ENCODE data around the gene AMOTL2.

The AMOTL2 gene

DNA sequence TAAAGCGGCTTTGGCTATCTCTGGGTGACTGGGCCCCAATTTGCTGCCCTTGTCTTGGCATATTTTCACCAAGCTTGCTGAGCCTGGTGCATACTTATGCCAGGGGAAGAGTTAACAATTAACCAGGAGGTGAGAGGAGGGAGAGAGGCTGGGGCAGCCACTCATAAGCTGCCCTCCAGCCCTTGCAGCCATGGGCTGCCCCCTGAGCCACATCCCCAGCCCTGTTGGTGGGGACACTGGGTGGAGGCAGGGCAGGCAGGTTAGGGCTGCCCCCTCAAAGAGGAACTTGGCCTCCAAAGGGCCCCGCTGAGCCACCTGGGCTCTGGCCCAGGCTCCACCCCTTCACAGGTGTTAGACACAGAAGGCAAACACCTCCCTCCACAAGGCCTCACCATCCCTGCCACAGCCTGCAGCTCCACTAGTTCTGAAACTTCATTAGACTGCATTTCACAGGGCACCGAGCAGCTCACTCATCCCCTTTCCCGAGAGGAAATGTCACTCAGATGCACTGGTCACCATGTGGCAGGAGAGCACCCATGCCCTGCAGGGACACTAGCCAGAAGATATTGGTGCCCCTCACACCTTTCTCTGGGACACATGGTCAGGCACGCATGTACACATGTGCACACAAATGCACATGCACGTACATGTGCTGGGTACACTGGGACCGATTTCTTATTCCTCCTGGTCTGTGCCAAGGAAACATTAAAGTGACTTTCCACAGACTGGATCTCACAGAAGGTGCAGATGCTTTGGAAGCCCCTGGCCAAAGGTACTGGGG, 20.2 kb downstream of the AMOTL2 start:
- in situ Hi-C loops (cut with MboI; ENCODE audit: low sequenced_read_pairs): no loop called here

DNA sequence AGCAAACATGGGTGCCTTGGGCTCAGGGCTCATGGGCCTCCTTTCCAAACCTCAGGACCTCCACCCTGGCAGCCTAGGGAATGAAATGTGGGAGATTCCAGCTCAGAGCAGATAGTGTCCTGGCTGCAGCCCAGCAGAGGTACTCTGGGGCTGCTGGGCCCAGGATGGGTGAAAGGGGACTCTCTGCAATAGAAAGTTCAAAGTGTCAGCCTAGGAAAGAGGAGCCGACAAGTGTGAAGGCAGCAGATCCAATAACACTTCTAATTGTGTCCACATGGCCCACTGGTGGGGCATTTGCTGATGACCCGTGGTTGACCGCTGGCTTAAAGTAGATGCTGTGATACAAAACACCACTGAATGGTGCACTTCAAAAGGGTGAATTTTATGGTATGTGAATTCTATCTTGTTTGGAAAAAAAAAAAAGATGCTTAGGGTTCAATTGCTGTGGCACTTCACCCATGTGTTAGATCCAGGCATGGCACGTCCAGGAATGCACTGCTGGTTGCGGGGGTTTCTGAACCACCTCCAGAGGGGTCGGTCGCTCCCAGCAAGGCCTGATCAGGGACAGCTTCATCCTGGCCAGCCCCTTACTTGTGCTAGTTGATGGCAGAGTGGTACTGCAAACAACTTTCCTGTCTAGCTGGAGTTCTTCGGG, 20.9 kb downstream of the AMOTL2 start:
- in situ Hi-C loops (cut with MboI; ENCODE audit: low sequenced_read_pairs): no loop called here

DNA sequence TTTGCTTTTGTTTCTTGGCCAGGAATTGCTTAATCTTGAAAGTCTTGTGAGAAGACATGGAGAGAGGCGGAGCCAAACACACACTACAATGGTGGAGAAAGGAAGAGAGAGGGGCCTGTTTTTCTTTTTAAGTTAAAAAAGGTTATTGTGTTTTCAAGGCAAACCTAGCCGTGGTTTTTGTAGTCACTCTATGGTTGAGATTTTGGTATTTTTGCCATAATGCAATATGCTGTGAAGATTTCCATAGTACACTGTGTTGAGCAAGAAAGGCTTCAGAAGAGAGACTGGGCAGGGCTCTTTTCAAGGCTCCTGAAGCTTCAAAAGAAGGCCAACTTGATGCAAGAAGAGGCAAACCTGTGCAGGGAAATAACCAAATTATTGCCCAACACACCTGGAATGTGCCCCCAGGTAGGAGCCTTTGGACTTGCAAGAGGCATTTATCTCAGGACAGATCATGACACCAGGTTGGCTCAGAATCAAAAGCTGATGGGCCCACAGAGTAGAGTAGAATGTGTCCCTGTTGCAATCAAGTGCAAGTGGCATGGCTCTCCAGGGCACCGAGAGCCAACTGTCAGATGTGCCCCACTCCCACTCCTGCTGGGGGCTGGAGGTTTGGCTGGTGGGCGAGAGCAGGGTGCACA, 22.1 kb downstream of the AMOTL2 start:
- in situ Hi-C loops (cut with MboI; ENCODE audit: low sequenced_read_pairs): no loop called here

DNA sequence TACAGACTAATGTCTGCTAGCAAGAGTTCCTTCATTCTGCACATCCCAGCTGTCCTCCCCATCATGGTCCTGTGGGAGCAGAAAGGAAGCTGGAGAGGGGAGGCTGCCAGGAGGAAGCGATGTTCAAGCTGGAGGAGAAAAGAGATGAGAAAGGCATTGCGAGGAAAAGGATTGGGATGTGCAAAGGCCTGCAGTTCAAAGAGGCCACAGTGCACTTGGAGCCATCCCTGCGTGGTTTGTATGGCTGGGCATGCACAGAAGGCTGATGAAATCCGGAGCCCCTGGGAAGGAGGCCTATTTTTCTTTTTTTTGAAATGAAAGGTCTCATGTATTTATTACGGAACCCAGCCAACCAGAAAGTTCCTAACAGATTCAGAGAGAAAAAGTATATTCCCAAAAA, 22.8 kb downstream of the AMOTL2 start:
- in situ Hi-C loops (cut with MboI; ENCODE audit: low sequenced_read_pairs): no loop called here

DNA sequence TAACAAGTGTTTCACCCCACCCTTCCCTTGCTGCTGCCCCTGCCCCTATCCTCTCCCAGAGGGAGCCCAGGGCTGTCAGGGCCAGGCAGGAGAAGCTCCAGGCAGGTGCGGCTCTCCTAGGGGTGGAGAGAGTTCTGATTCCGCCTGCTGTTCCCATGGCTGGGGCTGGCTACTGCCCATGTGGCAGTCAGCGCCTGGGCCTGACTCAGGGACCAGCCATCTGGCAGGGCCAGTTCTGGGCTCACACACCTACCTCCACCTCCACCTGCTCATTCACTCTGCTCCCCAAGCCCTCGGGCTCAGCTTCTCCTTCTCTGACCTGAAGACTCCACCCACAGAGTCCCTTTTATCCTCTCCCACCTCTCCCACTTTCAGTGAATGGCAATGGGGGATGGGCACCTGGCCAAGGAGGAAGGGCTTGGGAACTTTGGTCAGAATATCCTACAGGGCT, 23.4 kb downstream of the AMOTL2 start:
- in situ Hi-C loops (cut with MboI; ENCODE audit: low sequenced_read_pairs): no loop called here

DNA sequence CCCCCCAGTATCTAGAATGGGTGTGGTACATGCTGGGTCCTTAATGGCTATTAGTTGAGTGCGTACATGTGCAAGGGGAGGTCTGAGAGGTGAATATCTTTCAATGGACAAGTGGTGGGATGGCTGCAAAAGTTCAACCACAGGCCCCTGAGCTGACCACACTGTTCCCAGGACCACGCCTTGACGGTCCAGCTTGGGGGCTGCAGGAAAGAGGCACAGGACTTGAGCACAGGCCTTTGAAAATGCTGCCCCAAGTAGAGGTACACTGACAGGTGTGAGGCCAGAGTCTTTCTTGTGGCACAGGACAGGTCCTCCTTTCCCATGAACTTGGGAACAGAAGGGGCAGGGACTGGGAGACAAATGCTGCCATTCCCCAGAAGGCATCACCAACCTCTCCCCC, 24.0 kb downstream of the AMOTL2 start:
- in situ Hi-C loops (cut with MboI; ENCODE audit: low sequenced_read_pairs): no loop called here

DNA sequence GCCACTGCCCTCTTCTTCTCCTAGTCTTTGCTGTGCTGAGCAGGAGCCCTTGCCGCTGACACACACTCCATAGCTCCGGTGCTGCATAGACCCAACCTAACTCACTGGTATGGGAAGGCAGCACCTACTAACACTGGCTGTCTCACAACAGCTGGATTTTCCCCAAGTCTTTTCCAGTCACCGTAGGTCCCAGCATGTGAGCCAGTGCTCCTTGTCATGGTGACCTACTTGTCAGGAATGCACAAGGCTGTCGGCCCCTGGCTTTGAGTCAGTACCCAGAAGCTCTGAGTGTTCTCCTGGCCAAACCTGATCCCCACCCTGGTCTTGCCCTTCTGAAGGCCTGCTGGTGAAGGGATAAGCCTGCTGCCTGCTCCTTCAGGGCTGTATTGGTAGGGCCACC, 25.7 kb downstream of the AMOTL2 start:
- in situ Hi-C loops (cut with MboI; ENCODE audit: low sequenced_read_pairs): no loop called here

DNA sequence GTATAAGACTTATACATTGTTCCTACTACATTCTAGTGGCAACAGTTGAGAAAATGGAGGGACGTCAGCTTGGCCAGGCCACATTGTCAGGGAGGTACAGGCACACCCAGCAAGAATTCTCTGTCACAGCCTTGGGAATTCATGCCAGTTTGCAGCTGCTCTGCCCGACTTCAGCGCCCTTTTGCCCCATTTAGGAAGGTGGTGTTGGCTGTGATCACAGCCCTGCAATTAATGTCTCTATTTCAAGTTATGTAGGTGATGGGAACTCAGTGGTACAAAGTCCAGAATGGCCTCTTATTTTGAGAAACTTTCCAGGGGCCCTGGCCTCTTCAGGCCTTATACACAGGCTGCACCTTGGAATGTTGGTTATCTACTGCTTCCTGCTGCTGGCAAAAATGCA, 26.7 kb downstream of the AMOTL2 start:
- in situ Hi-C loops (cut with MboI; ENCODE audit: low sequenced_read_pairs): no loop called here

DNA sequence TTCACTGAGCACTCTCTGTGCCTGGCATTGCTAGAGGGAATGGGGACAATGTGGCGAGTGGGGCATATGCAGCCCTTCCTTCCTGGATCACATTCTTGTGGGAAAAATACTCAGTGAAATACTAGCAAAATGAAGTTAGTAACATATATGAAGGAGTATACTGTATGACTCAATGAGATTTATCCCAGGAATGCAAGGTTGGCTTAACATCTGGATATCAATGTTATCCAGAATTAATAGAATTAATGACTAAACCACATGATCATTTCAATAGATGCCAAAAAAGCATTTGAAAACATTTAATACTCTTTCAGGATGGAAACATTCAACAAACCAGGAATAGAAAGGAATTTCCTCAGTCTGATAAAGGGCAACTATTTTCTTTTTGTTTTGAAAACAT, 27.5 kb downstream of the AMOTL2 start:
- in situ Hi-C loops (cut with MboI; ENCODE audit: low sequenced_read_pairs): no loop called here

DNA sequence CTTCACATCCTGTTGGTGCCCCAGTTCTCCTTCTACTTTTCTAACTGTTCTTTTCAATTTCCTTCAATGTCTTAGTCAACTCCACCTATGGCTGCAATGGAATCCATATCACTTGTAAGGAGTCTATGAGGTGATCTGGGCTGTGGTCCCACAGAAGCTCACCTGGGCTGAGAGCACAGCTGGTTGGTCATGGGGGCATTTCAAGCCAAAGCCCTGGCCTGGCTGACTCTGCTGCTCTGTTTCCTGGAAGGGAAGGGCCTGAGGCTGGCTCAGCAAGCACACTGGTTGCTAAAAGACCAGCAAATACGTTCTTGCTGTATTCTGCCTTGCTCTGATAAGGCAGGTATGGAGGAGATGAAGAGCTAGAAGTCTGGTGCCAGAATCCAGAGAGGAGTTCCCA, 29.0 kb downstream of the AMOTL2 start:
- in situ Hi-C loops (cut with MboI; ENCODE audit: low sequenced_read_pairs): no loop called here

DNA sequence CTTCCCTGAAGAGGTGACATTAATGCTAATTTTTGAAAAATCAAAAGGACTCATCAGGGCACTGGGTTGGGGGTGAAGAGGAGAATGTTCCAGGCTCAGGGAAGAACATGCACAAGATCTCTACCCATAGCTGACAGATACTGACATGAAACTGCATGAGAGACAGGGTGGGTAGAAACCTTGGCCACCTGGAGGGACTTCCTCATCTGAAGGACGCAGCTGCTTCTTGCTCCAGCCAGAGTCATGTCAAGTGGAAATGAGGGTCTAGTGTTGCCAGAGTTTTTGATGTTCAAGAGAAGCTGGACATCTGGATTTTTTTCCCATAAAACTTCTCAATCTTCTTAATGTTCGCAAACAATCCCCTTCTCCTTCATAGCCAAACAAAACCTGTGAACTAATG, 29.7 kb downstream of the AMOTL2 start:
- in situ Hi-C loops (cut with MboI; ENCODE audit: low sequenced_read_pairs): no loop called here

DNA sequence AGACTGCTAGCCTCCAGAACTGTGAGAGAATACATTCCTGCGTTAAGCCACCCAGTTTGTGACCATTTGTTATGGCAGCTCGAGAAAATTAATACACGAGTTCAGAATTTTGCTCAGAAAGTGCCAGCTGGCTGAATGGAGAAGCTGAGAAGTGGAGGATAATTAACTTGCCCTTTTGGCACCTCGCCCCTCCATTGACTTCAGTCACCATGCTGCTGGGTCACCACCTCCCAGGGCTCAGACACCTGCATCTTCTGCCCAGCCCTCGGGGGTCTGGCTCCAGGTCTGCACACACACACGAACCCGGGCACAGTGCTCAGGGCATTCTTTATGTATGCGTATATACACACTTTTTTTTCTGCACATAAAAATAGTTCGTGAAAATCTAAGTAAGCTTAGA, 32.0 kb downstream of the AMOTL2 start:
- in situ Hi-C loops (cut with MboI; ENCODE audit: low sequenced_read_pairs): no loop called here

DNA sequence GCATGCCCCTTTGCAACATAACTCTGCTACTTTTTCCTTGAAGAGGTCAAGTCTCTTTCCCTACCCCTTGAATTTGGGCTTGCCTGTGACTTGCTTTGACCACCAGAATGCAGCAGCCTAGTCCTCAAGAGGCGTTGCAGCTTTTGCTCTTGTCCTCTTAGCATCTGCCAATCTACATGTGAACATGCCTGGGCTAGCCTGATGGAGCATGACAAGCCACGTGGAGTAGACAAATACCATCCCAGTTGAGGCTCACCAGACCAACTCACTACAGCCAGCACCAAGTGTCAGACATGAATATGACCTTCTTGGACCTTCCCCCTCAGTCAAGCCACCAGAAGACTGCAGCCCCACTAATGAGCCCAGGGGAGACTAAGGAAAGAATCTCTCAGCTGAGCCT, 32.9 kb downstream of the AMOTL2 start:
- in situ Hi-C loops (cut with MboI; ENCODE audit: low sequenced_read_pairs): no loop called here

DNA sequence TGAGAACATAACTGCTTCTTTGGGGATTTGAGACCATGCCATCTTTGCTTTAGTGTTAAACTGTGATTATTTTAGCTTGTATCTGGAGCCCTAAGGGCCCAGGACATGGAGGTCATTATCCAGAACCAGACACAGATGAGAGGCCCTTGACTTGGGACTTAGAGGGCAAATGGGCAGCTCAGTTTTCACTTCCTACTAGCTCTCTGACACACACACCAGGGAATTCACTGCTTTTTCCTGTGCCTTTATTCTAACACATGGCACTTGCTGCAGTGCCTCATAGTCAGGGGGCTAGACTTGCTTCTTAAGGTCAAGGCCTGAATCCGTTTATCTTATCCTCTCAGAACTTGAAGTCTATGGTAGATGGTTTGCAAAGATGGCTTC, 33.3 kb downstream of the AMOTL2 start:
- in situ Hi-C loops (cut with MboI; ENCODE audit: low sequenced_read_pairs): no loop called here

DNA sequence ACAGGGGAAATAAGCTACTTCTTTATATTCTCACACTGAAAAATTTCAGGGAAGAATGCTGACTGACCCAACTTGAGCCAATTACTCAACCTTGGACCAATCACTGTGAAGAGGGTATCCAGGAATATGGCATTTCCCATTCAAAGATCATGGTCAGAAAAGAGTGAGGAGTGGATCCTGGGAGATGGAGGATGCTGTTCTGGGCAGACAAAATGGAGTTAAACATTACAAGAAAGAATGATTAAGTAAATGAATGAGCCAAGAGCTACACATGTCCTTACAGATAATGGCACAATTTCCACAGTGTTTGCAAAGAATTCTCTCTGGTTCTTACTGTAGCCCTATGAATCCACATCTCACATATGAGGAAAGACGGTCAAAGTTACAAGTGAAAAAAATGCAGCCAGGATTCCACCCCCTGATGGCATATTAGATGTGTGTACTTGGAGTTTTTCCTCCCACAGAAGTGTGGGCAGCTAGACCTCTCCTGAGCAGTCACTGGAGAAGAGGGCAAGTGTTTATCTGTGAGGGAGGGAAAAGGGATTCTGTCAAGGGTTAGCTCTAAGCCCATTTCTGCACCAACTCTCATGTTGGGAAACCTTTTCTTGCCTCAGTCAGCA, 33.8 kb downstream of the AMOTL2 start:
- in situ Hi-C loops (cut with MboI; ENCODE audit: low sequenced_read_pairs): no loop called here

DNA sequence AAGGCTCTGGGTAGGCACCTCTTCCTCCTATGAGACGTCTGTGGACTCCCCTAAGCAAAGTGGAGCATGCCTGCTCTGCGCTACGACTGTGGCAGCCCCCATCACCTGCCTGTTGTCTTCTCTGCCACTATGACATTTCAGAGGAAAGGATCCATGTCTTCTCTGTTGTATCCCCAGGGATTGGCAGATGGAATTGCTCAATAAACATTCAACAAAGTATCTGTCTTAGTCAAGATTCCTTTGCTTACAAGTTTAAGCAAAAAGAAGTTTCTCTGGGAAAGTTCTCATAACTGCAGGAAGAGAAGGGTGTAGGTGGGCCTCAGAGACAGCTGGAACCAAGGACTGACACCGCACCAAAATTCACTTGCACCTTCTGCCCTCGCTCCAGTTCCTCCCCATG, 34.3 kb downstream of the AMOTL2 start:
- in situ Hi-C loops (cut with MboI; ENCODE audit: low sequenced_read_pairs): no loop called here

DNA sequence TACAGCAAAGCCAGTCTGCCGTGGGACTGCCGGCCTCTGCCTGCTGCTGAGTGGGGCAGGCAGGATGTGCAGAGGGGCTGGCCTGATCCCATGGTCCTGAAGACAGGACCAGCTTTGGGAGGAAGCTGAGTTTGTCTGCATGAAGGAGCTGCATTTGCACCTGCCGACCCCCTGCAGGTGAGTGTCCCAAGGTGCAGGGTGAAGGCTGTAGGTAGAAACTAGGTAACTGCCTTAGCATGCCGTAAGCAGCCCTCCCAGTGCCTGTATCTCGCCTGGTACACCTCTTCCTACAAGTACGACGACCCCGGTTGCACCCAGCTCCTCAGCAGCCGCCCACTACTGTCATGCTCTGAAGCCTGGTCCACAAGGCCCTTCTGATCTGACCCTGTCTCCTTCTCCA, 34.9 kb downstream of the AMOTL2 start:
- in situ Hi-C loops (cut with MboI; ENCODE audit: low sequenced_read_pairs): no loop called here

DNA sequence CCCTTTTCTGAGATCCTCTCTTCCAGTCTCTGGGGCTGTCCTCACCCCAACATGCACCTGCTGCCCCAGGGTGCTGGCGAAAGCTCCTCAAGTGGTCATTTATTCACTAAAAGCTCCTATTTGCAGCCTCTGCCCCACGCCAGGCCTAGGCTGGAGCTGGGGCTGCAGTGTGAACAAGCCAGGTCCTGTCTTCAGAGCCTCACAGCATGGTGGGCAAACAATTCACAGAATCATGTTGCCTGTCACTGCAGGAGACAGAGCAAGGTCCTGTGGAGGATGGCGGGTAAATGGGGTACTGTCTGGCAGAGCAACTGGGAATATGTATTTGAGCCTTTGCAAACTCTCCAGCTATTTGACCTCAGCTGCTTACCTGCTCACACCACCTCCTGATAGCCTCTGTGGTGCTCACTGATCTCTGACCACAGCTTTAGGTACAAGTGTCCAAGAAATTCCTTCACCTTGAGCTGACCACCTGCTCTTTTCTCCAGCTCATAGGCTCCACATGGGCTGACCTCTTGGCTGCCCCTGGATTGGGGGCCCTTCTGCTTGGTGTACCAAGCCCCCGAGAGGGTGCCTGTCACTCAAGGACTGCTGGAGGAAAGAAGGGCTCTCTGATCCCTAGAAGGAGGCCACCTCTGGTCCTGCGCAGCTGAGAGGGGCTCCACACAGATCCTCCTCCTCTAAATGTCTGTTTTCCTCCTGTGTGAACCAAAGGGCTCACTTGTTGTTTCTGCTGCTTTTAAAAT, 35.6 kb downstream of the AMOTL2 start:
- in situ Hi-C loops (cut with MboI; ENCODE audit: low sequenced_read_pairs): no loop called here

DNA sequence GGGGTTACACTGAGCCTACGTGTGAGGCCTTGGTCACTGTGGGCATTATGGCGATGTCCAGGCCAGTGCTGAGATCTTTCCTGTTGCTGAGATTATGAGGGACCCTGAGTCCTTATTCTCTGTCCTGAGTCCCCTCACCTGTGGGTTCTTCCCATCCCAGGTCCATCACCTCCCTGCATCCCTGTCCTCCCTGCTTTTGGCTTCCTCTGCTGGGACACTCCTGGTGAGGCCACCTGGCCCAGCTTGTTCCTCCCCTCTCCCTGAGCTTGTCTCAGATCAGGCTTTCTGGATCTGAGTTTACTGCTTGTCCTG, 36.1 kb downstream of the AMOTL2 start:
- in situ Hi-C loops (cut with MboI; ENCODE audit: low sequenced_read_pairs): no loop called here

DNA sequence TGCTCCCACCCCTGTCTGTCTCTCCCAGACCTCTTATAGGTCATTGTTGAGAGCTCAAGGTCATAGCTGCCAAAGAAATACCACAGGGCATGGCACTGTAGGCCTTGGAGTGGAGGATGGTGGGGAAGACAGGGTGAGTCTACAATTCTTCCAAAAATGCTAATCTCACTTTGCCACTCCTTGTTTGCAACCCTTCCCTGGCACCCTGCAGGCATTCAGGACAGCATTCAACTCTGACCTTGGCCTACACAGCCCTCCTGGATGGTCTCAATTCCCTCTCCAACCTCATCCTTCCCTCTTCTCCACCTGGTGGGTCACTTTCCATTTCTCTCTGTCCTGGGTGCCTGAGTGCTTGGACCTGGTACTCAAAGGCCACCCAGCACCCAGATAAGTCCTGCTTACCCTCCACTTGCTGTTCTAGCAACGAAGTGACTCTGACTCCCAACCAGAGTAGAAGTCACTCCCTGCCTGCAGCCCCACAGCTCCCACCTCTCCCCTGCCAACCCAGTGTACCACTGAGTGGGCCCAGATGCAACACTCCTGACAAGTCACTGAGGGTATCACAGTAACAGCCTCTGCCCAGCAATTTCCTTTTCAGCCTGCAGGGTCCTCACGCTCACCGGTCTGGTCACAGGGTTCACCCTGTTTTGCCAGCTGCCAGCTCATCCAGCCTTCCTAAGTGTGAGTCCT, 36.6 kb downstream of the AMOTL2 start:
- in situ Hi-C loops (cut with MboI; ENCODE audit: low sequenced_read_pairs): no loop called here

DNA sequence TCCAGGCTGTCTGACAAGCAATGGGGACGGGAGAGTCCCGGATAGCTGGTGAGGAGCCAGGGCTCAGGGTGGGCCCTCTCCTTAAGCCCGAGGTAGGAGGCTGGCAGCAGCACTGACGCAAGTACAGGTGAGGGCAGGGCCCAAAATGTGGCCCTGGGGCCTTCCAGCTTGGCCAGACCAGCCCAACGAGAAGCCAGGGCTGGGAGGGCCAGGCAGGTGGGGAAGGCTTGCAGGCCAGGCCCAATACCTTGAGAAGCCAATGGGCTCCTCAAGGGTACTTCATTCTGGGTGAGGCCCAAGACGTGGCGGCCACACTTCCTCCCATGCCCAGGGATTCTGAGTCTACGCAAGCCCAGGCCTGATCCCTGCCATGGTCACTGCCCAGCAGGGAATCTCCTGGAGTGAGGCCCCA, 37.2 kb downstream of the AMOTL2 start:
- in situ Hi-C loops (cut with MboI; ENCODE audit: low sequenced_read_pairs): no loop called here

All from HL-60/S4 treated with phorbol 12-myristate 13-acetate at 8.2 ng/mL for 4 days and 3 days (cell line).